GM18526 (cell line): ENCODE results near the gene RBMS3.

Experiments used
- POLR2A ChIP-seq: IDR thresholded peaks from 3 replicates; pipeline ENCODE4 v1.6.1; 2011; ENCODE audit not compliant: insufficient read length; ENCODE audit errors: extremely low read depth

RBMS3 gene

DNA sequence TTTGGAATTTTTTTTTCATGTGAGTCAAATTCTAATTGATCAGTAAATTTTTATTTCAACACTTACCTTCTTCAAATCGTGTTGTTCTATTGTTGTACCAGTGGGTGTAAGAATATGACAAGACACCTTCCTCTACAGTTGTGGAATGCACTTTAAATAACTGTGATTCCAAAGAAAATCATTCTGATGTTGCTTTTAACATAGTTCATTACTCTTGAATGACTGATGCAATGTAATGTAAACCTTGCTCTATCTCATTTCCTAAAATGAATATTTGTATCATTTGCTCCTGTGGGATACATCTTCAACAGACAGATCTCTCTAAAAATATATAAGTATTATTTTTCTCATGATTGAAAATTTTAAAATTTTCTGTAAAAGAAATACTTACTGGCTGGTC, 313.4 kb downstream of the RBMS3 start:
- TF ChIP-seq POLR2A, result no peak

DNA sequence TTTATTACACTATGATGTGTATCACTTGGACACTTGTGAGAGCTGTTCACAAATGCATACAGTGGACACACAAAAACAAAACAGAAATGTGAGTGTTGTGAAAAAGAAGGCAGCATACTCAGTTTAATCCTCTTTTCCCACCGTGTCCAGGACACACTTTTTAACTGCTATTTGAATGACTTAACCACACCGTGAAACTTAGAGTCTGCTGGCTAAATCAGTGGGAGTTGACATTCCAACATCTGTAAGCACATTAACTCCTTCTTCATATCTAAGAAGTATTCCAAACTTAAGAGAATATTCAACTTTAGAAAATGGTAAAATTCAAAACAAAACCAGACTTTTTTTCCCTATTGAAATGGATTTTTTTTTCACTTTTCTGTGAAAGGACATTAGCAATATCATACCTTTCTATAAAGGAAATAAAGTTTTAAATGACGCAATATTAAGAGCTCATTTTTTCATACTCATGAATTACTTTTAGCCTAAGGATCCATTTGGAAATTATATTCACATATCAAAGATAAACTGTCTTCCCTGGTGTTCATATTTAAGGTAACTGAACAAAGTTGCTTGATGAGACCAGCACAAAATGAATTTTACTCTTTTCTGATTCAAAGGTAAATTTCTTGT, 316.6 kb downstream of the RBMS3 start:
- TF ChIP-seq POLR2A, result no peak

DNA sequence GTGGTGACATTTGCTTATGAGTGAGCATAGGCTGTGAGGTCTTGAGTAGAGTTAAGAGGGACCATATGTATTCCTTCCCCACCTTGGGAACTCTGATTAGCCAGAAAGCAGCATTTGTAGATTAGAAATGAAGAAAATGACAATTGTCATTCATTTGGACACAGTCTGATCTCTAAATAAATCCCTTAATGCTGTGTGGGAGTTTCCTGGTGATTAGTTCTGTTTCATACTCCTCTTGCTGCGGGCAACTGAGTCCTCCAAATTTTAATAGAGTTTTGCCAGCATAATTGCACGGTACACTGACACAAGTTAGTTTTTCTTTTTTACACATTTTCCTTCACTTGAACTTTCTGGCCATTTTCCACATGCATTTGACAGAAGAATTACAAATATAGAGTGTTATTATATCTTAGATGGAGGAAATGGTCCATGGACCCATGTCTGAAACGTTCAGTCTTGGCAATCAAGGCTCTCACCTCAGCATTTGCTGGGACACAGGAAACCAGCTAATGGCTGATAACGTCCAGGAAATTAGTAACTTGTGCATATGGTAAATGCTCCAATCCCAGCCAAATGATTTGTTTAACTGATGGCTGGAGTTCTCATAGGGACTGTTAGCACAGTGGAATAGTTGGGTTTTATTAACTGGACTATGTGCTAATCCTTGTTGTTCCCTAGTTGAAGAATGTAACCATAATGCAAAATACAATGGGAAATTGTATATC, 321.2 kb downstream of the RBMS3 start:
- TF ChIP-seq POLR2A, result no peak

DNA sequence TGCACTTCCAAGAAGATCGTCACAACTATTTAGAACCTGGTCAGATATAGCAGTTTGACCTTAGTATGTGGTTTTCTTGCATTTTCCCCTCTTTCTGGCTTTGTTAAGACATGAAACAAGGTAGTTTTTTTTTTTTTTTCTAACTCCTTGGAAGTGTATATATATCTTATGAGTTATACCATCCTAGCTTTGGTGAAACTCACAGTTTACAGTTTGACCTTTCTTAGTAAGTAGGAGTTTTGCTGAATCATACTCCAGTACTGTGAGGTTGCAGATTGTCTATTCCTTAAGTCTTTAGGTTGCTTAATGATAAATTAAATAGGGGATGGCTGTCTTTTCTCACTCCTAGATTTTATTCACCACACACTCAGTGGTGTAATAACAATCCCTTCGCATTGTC, 325.0 kb downstream of the RBMS3 start:
- TF ChIP-seq POLR2A, result no peak

DNA sequence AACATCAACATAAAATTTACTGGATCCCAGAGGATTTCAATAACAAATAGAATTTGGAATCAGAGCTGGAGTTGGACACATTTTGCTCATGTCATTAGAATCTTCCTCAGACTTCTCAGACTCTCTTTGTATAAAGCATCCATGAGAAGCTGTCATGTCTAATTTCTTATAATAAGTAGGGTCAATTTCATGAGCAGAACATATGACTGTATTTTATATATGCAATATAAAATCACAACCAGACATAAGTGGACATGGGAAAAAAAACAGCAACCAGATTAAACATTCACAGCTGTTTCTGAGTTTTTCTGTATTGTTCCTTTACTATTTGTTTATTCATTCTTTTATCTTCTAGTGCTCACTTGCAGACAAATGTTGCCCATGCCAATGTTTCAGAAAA, 325.5 kb downstream of the RBMS3 start:
- TF ChIP-seq POLR2A, result no peak

DNA sequence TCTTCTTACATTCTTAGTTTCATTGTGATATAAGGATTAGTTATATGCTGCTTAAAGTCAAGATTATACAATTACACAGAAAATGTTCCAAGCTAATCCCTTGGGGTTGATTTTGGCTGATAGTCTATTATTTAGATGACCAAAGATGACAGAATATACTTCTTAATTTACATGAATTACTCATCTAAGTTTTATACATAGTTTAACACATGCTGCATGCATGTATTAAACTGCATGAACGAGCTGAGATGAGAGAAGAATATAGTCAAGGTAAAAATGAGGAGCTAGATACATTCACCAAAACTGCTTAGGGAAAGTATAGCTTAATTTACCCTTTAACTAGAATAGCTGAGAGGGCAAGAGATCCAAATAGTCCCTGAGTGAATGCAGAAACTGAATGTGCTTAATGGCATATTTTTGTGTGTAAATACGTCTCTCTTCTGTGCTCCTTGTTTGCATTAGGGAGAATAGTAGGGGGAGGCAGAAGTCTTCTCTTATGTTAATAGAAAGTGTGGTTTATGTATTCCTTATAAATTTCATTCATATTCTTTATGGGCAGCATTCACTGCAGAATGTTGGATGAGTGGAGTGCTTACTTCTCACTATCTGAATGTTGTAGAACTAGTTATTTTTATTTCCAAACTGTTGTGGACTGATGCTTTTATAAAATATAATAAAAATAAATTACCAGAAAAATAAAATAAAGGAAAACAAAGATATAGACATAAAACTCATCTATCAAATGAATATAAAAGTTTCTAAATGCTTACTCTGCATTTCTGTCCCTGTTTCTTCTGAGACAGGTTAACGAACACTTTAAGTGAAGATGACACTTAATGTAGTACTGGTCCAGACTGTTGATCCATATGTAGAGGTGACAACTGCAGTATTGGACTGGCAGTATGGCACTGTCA, 327.8 kb downstream of the RBMS3 start:
- no peak for TF ChIP-seq POLR2A

DNA sequence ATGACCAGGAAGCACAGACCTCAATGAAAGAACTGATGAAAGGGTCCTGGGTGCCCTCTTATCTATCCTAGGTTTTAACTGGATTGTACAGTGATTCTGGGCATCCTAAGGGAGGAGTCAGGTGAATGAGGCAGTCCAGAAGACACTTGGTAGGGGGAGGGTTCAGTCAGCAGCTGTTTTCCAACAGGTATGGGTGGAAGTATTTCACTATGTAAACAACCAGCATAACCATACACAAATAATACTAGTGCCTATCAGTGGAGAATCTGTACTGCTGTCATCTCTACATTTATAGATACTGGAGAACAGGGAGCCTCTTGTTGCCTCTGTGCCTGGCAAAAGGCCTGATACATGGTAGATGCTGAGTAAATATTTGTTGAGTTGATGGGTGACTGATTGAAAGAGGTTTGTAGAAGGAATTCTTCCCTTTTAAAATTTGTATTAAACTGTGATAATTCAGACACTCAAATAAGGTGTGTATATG, 328.5 kb downstream of the RBMS3 start:
- TF ChIP-seq POLR2A, result no peak

DNA sequence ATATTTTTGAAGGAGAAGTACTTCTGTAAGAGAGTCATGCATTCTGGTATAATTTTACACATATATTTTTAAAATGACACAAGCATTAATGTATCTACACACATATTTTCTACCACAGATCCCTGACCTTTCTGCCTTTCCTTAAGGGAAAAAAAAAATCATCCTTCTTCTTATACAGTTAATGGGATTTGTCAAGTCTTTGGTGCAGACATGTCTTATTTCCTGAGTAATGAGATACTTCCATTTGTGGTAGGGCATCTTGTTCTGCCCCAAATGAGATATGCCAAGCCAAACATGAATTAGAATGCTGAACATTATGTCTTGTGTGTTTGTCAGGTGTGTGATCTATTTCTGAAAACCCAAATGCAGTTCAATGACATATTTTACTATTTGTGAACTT, 329.9 kb downstream of the RBMS3 start:
- TF ChIP-seq POLR2A, result no peak

DNA sequence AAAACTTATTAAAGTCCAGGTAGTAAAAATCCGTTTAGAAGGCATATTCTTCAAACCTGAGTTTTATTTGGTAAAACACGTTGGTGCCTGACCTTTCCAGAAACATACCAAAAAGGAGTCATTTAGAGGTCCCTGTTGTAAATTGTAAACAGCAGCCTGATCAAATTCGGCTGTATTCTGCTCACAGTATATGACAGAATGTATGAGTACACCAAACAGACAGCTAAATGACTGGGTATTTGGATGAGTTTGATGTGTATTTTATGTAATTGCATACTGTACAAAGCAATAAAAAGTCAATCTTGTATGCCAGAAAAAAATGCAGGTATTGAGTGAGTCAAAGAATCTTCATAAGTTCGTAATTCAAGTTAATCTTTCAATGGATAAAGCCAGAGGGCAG, 330.4 kb downstream of the RBMS3 start:
- no peak for TF ChIP-seq POLR2A

DNA sequence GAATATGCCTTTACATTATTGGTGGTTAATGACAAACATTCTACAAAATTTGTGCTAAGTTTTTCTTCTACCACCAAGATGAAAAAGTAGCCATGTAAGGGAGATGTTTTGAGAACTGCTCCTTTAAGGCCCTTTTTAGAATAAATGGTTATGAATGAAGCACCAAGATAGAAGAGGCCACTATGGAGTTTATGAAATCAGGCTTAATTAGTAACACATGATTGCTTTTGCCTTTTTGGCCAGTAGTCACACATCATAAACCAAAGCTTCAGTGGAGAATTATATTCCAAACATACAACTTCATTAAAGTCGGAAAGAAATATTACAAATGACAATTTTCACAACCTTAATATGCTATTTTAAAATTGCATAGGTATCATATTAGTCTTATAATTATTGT, 331.7 kb downstream of the RBMS3 start:
- TF ChIP-seq POLR2A, result no peak

DNA sequence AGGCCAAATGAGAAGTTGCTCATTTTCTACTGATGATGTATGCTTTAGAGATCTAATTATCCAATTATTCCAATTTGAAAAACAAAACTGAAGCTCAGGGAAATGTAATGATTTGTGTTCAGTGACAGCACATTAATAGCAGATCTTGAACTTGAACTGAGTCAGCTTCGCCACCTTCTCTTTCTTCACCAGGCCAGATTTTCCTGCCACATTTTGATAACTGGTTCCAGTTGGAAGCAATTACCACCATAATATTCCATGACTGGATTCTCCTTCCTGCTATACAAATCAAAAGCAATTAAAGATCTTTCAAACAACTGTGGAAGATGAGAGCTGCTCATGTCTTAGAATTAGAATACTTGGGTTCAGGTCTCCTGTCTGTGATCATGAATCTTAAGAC, 334.1 kb downstream of the RBMS3 start:
- no peak for TF ChIP-seq POLR2A

DNA sequence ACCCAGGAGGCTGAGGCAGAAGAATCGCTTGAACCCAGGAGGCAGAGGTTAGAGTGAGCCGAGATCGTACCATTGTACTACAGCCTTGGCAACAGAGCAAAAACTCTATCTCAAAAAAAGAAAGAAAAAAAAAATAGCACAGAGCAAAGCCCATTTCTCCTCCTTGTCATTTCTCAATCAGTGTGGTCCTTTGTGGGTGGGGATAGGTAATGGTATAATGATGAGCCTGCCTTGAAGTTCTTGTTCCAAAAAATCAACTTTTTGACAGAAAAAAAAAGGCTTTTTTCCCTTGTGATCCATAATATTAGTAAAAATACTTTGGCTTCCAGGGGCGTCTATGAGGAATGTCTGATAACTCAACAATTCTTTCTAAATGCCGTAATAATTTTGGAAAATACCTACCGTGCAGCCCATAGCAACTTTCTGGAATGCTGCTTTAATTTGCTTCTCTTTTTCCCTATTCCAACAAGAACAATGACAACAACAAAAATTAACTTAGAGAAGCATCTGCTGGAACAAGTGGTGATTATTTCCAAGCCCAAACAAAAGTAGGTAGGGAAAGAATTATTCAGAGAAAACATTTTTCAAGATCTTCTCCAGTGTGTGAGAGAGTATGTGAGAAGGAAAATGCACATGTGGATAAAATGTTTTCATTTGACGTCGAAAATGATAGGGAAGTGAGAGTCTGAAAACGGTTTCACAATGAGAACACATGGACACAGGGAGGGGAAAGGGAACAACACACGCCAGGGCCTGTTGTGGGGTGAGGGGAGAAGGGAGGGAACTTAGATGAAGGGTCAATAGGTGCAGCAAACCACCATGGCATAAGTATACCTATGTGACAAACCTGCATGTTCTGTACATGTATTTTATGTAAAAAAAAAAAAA, 337.8 kb downstream of the RBMS3 start:
- no peak for TF ChIP-seq POLR2A

DNA sequence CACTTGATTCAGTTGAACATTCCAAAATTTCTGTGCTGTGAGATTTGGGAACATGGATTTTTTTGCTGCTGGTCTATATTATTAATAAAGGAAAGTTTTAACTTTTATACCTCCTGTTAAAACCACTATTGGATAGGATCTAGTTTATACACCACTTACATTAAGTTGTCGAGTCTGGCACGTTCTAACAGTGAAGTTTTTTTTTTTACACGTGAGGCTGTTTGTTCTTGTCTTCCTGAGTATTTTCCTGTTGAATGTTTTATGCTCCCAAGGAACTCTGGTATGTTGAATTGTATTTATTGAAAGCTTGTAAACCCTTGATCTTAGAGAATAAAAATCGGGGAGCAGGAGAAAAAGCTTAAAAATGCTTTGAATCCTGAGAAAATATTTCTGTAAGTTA, 338.8 kb downstream of the RBMS3 start:
- no peak for TF ChIP-seq POLR2A

DNA sequence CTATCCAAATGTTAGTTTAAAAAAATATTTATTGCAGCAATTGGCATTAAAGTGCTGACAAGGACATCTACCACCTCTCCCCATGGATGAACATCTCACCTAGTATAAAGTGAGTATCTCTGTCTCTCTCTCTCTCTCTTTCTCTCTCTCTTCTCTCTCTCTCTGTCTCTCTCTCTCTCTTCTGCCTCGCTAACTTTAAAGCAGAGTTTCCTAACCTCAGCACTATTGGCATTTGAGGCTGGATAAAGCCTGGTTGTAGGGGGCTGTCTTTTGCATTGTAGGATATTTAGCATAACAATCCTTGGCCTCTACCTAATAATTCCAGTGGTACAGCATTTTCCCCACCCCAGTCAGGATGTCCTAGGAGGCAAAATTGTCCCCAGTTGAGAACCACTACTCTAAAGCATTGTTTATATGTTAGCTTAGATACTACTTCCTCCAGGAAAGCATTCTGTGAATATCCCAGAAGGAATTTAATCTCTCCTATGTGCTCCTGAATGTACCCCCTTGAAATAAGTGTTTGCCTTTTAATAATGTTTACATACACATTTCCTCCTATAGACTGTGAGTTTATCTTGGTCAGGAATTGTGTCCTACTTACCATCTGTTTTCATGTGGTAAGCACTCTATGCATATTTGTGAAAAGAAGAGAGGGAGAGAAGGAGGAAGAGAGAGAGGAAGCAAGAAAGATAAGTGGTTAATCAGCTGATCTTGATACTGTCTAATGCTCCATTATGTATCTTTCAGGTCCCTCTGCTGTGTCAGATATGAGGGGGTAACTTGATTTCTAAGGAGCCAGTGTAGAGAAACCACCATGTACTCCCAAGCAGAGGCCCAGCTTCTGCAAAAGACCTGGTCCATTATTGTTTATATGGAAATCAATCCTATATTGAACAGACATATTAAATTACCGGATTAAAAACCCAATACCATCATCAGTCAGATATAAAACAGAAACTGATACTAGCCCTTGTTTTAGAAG, 346.6 kb downstream of the RBMS3 start:
- no peak for TF ChIP-seq POLR2A

DNA sequence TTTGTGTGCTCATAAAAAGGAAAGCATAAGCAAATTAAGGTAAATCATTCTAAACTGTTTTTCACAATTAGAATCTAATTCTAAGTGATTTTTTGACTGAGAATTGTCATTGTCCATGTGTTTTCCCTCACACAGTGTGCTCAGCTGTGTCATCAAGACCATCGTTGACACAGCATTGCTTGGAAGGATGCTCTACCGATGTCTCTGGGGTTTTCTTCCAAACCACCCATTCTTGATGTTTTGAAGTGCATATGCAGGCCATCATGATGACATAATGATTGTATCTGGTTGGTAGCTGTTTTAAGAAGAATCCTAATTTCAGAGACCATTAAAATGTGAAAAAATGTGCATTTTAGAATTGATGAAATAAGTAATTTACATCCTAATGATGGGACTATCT, 347.9 kb downstream of the RBMS3 start:
- no peak for TF ChIP-seq POLR2A
